Heart left ventricle (tissue), 16 donors: ENCODE data around the gene PCSK6. TPM values are rescaled to one million over a fixed set of nuclear protein-coding genes. Genes with fewer than 3 reads are reported as not detected.

ENCODE experiments used
- ATAC-seq, 4 donors: fragments of 200-7000 bp; cut with Tn5 transposase; one replicate each; pipeline ENCODE4 v1.9.1; 2020 to 2022; ENCODE audit warnings: moderate library complexity in 4 of 4, mild to moderate bottlenecking in 3 of 4, moderate number of reproducible peaks in 1 of 4
- DNase-seq, 5 donors: peaks; one replicate each; pipeline ENCODE4 v3.0.0-alpha.2; 2020
- H3K27ac ChIP-seq, 12 donors: fragments of 200-600 bp; sonication (generic) in 4 of 12; one replicate each; pipeline versions ENCODE4 v1.5.0 to v1.8.0; 2016 to 2022; ENCODE audit warnings: mild to moderate bottlenecking in 2 of 12
- H3K27me3 ChIP-seq, 9 donors: fragments of 200-600 bp; sonication (generic) in 2 of 9; one replicate each; pipeline versions ENCODE4 v1.5.1 to v1.8.0; 2016 to 2022; ENCODE audit warnings: mild to moderate bottlenecking in 3 of 9
- H3K36me3 ChIP-seq, 9 donors: fragments of 200-600 bp; sonication (generic) in 2 of 9; one replicate each; pipeline versions ENCODE4 v1.5.0 to v1.8.0; 2018 to 2022; ENCODE audit warnings: mild to moderate bottlenecking in 2 of 9
- H3K4me1 ChIP-seq, 12 donors: fragments of 200-600 bp; sonication (generic) in 4 of 12; one replicate each; pipeline versions ENCODE4 v1.5.0 to v1.8.0; 2016 to 2022; ENCODE audit warnings: mild to moderate bottlenecking in 3 of 12
- H3K4me3 ChIP-seq, 12 donors: fragments of 200-600 bp; sonication (generic) in 4 of 12; one replicate each; pipeline versions ENCODE4 v1.5.0 to v1.8.0; 2017 to 2022; ENCODE audit warnings: mild to moderate bottlenecking in 9 of 12, moderate library complexity in 4 of 12
- H3K9me3 ChIP-seq, 12 donors: fragments of 200-600 bp; sonication (generic) in 4 of 12; one replicate each; pipeline versions ENCODE4 v1.5.0 to v1.8.0; 2016 to 2022; ENCODE audit warnings: mild to moderate bottlenecking in 1 of 12
- CTCF ChIP-seq, 12 donors: fragments of 200-600 bp; sonication (generic) in 4 of 12; IDR thresholded peaks; one replicate each; pipeline versions ENCODE4 v1.5.0 to v1.8.0; 2018 to 2022; ENCODE audit warnings: antibody characterized with exemption in 12 of 12, mild to moderate bottlenecking in 5 of 12
- POLR2A ChIP-seq, 2 donors: fragments of 450-650 bp; IDR thresholded peaks; one replicate each; pipeline ENCODE4 v1.6.1; 2017; ENCODE audit warnings: antibody characterized with exemption in 2 of 2, mild to moderate bottlenecking in 2 of 2, moderate library complexity in 2 of 2
- WGBS, 4 donors: extraction: QIAGEN DNeasy Blood & Tissue Kit in 2 of 4; methylation state at CpG; one replicate each; pipeline versions ENCODE4 v1.1.5 to v1.1.7; 2013 to 2018; 5-methylcytosine and 5-hydroxymethylcytosine counted together
- intact Hi-C, 10 donors: fragments of 100-400 bp; cut with DNase I; formaldehyde crosslinking; loops; one replicate each; pipeline versions ENCODE4 v1.11.1 to v1.14.2; 2022
- polyA plus RNA-seq, 2 donors: library from polyadenylated mRNA; stranded (reverse); fragments of 200-250 nt; gene quantifications; one replicate each; pipeline ENCODE4 v1.2.3, GENCODE V29; 2013
- total RNA-seq, 9 donors: library from RNA; depleted of rRNA in 2 of 9; stranded (reverse); fragments of >200 nt in 2 of 9; fragmentation: NEBNext Ultra II Directional in 3 of 9; extraction: Animal tissue kit (Norgen Biotek cat#: 25700) in 3 of 9; gene quantifications; one replicate each; pipeline versions ENCODE4 v1.1.0 to v1.2.4, GENCODE V29; 2016 to 2023
- donor health status: ischemic (EF 13 %, LVEDD 7.1; RV severe dilation, severe dysfunction).
- donor health status: healthy with polysubstance abuse.
- donor health status: DM: no; HTN: yes; CAD: no.
- donor health status: DM: no; HTN: no; CAD: no.
- donor health status: ischemic (EF 25% LVEDD 6.9; RV normal size, moderate dysfunction).
- donor health status: ischemic (EF 25% LVEDD 5.7; RV mildly dilated, moderate dysfunction).
- donor health status: healthy.
- donor health status: DM: yes; HTN: yes; CAD: no.
- donor health status: ischemic (EF 35%, LVEDD 5.7; RV mildly dilated, moderate dysfunction).
- donor health status: nonischemic (EF 11% LVEDD 7.7; RV severe dilation, severe dysfunction).
- donor health status: DM: yes; HTN: yes; CAD: no.
- donor health status: PGD.
- donor health status: ischemic (EF 29% LVEDD 5.4; RV normal size, mild dysfunction).
- donor health status: nonischemic (EF 23%, LVEDD 6.1; RV moderate dilation, normal function).

The PCSK6 gene
- total and polyA plus RNA-seq, 11 donors: 7.3 to 41.7 (median 22.3) TPM

- ATAC-seq: no peak
- intact Hi-C loops: loop anchor here in 4 of 10 donors (5.0 to 10.0 kb wide), 4 partner anchors 52 to 200 kb away; partner anchors contain the start of gene SNRPA1 (in 1 of the 4)
Observed at GRCh38 chr15:101497017-101497416, 7.5 kb upstream of the PCSK6 start.

GRCh38 chr15:101496198-101496986 lies 6.9 kb upstream of the PCSK6 start:
- Histone ChIP-seq H3K27me3 (peaks cover 0 to 16% (median 0%) of the 10 kb centered on the region in 9 donors), H3K27ac (no peak overlapping the region), H3K36me3 (no peaks in the 10 kb centered on the region), H3K9me3 (no peaks in the 10 kb centered on the region), H3K4me3 (no peak overlapping the region), H3K4me1 (peaks cover 0 to 45% (median 13%) of the 10 kb centered on the region in 12 donors)
- 25 to 34% (median 29%) methylated on average over 21 to 23 of the region's 23 CpGs for WGBS, 4 donors
- no peak for ATAC-seq
- DNase-seq: no peak
- intact Hi-C loops: loop anchor here in 4 of 10 donors (5.0 to 10.0 kb wide), 4 partner anchors 52 to 199 kb away; partner anchors contain the start of gene SNRPA1 (in 1 of the 4)
- TF ChIP-seq CTCF (IDR thresholded peaks at IDR 0.05) (no peak), POLR2A (IDR thresholded peaks at IDR 0.05) (no peak)

More at GRCh38 chr15:101497017-101497416, 7.5 kb upstream of the PCSK6 start:
- 82 to 90% (median 87%) methylated on average over 13 of the region's 13 CpGs for WGBS, 4 donors
- DNase-seq: no peak
- Histone ChIP-seq H3K9me3 (no peaks in the 10 kb centered on the region), H3K27me3 (peaks cover 0 to 23% (median 0%) of the 10 kb centered on the region in 9 donors), H3K27ac (no peak overlapping the region), H3K4me1 (peaks cover 0 to 50% (median 16%) of the 10 kb centered on the region in 12 donors), H3K36me3 (no peaks in the 10 kb centered on the region), H3K4me3 (no peak overlapping the region)
- TF ChIP-seq CTCF (IDR thresholded peaks at IDR 0.05) (no peak), POLR2A (IDR thresholded peaks at IDR 0.05) (no peak)

- intact Hi-C loops: loop anchor here in 4 of 10 donors (5.0 to 10.0 kb wide), 4 partner anchors 51 to 198 kb away; partner anchors contain the start of gene SNRPA1 (in 1 of the 4)
- no peak for ATAC-seq
- no peak for DNase-seq
- Histone ChIP-seq H3K36me3 (no peaks in the 10 kb centered on the region), H3K4me1 (peaks cover 0 to 44% (median 10%) of the 10 kb centered on the region in 12 donors), H3K9me3 (no peaks in the 10 kb centered on the region), H3K27ac (no peak overlapping the region), H3K27me3 (peaks cover 0 to 16% (median 0%) of the 10 kb centered on the region in 9 donors), H3K4me3 (no peak overlapping the region)
- 71 to 77% (median 75%) methylated on average over 22 of the region's 22 CpGs for WGBS, 4 donors
- TF ChIP-seq CTCF (IDR thresholded peaks at IDR 0.05) (no peak), POLR2A (IDR thresholded peaks at IDR 0.05) (no peak)
Observed at GRCh38 chr15:101495334-101496197, 6.1 kb upstream of the PCSK6 start.
